Germinal center (tissue), 1 donor: ENCODE results near the gene JAKMIP1.

ENCODE experiments used
- DNase-seq: peaks from one replicate; pipeline ENCODE4 v3.0.0; 2012; ENCODE audit warnings: mixed read lengths, low spot score

Gene JAKMIP1

DNA sequence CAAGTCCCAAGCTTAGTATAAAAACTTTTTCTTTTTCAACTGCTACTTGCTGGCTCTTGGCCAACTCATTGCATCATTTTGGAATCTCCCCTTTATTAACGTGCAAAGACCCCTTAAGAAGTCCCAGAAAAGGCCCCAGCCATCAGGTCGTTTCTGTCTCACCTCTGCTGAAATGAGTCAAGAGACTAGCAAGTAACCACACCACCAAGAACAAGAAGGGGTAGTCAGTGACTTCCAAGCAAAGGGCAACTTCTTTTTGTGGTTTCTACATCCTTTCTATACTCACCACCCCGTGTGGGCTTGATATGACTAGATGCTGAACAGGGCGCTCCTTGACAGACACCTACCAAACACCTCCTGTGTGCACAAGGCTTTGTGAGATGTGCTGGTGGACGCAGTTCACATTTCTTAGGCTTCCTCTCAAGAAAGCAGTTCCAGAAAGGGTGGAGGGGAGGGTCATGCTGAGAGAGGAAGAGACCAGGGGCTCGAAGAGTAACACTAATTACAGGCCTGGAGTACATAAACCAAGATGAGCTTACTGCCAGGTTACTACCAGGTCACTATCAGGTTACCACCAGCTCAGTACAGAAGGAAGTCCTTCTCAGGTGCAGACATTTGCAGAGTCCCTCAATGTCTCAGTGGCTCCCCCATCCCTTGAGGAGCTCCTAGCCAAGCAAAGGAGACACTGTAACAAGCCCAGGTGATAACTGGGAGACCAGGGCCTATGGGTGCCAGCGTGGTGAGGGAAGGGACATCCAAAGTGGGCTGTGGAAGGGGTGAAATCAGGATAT is 19.3 kb downstream of the JAKMIP1 start:
- no peak for DNase-seq

DNA sequence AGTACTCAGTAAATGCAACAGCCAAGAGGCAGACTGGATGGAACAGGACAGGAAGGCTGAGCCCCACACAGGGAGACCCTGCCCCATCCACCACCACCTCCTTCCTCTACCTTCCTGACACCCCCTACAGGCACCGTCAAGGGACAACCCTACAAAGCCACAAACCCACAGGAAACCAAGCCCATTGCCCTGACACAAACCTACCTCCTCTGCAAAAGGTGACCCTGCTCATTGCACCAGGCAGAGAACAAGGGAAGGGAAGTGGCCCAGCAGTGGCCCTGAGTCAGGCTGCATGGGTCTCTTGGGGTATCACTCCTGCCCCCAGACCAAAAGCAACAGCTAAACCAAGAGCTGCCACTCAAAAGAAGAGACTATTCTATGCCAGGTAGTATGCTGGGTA is 21.0 kb downstream of the JAKMIP1 start:
- no peak for DNase-seq

DNA sequence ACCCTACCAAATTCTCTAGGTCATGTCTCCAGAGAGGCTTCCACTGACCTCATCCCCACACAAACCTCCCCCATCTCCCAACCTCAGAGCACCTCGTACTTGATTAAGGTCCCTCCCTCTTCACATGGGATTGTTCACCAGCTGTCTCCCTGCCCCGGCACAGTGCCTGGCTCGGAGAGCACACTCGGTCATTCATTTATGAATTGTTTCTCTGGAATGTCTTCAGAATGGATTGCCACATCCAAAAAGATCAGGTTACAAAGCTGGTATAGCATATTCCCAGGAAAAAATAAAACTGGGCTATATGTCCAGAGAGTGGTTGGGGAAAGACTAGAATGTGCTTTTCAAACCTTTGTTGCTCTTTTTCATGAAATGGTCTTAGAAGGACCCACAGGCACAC is 21.6 kb downstream of the JAKMIP1 start:
- no peak for DNase-seq

DNA sequence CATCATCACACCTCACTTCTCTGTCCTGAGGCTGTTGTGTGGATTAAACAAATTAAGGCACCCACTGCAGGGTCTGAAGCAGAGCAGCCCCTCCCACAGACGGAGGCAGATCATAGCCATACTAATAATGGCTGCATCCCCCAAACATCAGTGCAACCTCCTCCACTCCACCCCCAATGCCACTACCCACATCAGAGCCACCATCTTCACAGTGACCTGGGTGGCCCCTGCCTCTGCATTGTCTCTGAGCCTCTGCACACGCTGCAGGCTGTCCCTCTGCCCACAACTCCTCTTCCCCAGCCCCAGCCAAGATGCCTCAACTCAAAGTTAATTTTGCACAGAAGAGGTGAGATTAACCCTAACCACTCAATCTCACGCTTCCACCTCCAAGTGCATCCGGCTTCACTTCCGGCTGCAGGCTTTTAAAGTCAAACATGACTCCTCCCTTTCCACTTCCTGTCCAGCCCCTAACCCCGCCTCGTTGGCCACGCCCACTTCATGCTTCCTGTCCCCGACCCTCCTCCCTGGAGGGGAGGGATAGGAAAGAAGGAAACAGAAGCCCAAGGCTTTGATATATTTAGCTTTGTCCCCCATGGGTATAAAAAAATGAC is 22.7 kb downstream of the JAKMIP1 start:
- DNase-seq, result no peak

DNA sequence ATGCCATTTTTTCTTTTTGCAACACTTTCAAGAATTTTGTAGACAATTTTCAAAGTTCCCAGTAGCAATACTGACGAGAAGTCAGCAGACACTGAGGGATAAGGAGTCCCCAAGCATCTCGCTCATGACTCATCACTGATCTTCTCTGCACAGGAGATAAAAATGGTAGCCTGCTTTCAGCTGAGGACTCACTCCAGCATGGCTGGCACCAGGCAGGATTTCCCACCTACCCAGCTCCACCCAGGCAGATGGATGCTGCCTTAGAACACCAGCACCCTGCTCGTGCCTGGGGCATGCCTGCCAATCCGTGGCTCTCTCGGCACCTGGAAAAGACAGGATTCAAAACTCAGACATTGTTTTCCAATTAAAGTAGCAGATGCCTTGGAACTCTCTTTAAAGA is 24.9 kb downstream of the JAKMIP1 start:
- no peak for DNase-seq

DNA sequence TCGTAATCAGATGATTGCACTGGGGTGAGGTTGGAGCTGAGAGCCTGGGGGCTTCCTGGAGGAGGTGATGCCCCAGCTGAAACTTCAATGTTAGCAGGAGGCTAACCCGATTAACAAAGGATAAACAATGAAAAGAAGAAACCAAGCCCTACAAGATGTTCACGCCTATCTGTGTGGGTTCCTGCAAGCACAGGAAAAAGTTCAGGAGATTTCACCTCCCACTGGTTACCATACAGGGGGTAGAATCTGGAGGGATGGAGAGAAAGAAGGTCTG is 27.5 kb downstream of the JAKMIP1 start:
- DNase-seq, result no peak

DNA sequence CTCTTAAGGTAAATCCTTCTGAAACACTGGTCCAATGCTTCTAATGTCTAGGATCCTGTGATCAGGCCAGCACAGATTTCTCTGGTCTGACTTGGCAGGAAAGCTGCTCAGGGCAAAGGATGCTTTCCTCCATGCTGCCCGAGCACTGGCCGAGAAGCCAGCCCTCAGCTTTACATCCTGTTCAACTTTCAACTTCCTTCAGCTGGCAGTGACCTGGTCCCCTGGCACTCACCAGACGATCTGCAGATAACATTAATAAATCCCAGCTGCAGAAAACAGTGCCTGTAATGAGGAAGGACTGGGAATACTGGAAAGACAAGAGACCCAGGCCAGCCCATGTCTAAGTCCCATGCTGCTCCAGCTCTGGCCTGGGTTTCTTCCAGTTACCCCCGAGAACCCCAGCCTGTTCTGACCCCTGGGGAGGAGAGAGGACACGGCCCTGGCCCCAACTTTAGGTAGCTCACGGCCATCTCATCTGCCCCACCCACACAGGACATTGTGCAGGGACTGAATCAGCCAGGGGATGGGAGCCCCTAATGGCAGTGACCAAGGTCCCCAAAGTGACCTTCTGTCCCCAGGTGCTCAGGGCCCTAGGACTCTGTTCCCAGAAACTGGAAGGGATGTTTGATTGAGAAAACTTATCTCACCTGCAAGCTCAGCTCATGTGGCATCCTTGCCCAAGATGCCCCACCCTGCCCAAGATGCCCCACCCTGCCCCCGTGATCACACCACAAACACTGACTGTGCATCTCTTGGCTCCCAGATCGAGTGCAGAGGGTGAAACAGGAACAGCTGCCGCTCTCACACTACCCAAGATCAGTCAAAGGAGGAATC is 28.0 kb downstream of the JAKMIP1 start:
- no peak for DNase-seq

DNA sequence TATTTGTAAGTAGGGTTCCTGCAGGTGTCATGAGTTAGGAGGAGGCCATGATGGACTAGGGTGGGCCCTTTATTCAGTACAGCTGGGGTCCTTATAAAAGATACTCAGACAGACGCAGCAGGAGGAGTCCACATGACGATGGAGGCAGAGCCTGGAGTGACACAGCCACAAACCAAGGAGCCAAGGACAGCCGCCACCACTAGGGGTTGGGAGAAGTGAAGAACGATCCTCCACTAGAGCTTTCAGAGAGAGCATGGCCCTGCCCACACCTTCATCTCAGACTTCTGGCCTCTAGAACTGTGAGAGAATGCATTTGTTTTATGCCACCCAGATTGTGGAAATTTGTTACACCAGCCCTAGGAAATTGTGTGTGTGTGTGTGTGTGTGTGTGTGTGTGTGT is 31.1 kb downstream of the JAKMIP1 start:
- no peak for DNase-seq

DNA sequence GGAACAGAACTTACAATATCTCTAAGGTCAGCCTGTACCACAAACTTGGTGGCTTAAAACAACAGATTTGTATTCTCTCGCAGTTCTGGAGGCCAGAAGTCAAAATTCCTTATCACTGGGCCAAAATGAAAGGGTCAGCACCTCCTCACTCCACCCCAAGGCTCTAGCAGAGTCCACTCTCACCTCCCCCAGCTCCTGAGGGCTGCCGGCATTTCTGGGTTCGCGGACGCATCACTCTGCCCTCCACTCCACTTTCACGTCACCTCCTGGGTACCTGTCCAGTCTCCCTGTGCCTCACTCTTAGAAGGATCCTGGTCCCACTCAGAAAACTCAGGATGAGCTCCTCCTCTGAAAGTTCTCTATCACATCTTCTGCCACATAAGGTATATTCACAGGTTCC is 34.6 kb downstream of the JAKMIP1 start:
- DNase-seq, result no peak

DNA sequence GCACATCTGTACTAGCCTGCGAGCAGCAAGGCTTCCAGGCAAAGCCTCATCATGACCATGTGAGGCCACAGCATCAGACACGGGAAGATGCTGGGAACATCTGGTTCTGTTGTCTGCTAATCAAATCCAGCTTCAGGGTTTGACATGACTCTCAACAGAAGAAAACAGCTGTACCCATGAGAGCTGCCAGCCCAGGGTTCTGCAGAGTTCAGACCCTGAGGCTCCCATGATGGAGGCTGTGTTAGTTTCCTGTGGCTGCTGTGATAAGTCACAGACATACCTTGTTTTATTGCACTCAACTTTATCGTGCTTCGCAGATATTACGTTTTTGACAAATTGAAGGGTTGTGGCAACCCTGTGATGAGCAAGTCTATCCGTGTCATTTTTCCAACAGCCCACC is 37.5 kb downstream of the JAKMIP1 start:
- no peak for DNase-seq

DNA sequence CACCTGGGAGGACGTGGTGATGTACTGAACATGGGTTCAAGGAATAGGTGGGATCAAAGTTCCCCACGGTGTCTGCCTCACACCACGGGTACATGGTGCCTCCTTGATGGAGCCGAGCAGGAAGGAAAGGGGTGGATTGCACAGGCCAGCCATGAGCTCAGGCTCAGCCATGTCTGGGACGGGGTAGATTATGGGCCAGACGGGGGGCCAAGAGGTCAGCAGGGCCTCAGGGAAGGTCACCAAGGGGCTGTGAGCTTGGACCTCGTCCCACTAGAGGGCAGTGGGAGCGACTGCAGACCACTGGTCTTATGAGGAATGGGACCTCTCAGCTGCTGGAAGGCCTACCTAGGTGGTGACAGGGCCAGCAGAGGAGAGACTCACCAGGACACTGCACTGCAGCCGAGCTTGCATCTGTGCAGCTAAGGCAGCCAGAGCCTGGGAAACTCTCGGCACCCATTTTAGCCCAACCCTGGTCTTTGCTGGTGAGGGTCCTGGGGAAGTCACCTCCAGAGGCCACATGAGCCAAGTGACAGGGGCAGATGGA is 38.4 kb downstream of the JAKMIP1 start:
- DNase-seq, result no peak

DNA sequence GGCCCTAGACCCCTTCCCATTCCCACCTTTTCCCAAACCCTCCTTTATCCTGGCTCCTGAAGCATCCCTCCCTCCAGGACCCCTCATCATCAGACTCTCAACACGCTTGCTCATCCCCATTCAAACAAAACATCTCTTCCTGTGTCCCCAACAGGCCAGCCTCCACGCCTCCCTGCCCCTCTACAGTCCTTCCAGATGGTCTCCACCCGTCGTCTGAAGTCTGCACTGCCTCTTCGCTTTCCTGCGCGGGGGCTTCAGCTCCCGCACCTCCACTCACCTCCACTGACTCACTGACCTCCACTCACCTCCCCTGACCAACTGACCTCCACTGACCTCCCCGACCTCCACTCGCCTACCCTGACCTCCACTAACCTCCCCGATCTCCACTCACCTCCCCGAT is 39.8 kb downstream of the JAKMIP1 start:
- DNase-seq, result no peak

DNA sequence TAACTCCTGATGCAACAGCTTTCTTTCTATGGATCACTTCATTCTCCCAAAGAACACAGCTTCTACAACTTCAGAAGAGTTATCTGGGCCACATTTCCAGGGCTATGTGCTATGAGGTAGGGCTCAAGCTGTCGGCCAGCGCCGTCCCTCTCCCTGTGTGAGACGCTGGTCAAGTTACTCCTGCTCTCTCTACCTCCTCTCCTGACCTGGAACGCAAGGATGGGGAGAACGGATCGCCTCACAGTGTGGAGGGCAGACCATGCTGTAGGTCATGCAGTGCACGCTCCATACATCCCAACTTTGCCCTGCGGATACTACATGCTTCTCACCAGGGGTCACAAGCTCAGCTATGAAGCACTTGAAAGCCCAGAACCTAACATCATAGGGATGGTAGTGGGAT is 42.4 kb downstream of the JAKMIP1 start:
- DNase-seq, result no peak

DNA sequence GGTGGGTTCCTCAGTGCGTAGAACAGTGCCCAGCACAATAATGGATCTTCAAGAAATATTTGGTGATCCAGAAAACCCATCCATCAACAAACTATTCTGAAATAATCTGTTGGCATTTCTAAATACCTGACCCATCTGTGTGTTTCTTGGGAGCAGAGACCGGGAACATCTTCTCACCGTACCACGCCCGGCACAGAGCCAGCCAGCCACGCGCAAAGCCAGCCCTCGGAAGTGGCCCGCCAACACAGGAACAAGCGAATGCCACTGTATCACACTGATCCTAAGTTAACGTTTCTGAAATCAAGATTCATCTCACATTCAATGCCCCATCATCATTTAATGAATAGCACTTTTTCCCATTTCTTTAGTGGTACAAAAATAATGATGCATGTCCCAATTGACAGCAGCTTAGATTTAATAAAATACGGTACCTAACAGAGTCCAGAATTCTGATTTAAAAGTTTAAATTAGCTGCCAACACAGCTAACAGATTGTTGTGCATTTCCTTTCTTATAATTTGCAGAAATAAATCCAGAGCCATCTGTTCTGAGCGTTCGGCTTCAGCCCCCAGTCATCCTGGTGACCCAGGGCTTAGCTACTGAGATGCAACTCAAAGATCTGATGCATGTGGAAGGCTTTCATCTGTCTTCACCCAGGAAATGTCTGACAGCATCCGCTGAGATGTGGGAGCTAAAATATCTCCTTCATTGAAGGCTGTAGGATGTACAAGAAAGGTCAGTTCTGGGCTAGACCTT is 44.2 kb downstream of the JAKMIP1 start:
- no peak for DNase-seq

DNA sequence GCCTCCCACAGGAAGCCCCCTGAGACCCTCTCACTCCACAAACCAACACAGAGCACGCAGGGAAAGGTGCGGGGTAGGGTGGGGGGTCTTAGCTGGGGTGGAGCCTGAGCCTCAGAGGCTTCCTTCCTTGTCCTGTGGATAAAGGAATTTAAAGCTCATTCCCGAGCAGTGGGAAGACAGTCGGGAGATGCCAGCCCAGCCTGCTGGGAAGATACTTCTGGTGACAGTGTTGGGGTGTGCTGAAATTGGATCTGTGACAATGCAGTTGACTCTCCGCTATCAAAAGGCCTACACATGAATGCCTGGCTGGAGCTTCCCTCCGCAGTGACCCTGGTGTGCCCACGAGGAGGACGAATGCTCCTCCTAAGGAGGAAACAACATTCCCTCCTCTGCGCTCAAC is 45.5 kb downstream of the JAKMIP1 start:
- DNase-seq, result no peak

DNA sequence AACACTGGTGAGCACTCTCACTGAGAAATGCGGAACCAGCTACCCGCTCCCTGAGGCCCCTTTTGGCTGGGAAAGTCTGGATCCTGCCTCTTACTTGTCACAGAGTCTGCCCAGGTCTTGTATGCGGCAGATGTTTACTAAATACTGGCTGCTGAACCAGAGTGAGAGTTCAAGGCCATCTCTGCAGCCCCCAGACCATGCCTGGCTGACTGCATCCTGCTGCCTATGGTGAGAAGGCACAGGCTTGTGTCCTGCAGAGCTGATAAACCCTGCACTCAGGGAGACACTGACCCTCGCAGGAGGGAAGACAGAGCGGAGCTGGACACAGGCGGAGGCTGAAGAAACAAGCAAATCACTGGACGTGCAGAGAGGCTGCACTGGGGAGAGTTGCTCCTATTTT is 46.5 kb downstream of the JAKMIP1 start:
- no peak for DNase-seq

DNA sequence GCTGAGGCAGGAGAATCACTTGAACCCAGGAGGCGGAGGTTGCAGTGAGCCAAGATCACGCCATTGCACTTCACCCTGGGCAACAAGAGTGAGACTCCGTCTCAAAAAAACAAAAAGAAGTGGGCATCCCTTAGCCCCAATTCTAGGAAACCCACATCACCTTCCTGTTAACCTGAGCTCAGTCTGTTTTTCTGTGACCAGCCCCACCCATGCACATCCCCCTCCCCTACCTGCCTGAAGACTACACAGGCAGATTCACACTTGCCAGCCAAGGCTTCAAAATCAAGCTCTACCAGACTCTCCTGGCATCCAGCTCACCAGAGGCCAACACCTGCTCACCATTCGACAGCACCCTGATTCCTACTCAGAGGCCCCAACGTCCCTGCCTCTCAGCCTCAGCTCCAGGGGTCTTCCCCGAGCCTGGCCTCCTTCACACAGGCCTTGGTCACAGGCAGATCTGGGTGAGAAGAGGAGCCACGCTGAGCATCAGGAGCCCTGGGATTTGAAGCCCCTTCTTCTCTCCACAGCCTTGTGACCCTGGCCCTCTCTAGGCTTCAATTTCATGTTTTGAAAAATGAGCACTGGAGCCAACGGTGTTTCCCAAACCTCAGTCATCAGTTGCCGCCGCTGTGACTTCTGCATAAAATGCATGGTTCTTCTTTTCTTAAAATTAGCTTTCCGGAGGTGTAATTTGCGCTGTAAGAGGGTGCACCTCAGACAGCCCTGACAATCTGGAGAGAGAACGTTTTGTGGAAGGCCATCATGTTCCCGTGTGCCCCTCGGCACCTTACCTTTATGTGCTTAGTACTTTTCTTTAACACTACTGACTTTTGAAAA is 47.3 kb downstream of the JAKMIP1 start:
- DNase-seq, result no peak

DNA sequence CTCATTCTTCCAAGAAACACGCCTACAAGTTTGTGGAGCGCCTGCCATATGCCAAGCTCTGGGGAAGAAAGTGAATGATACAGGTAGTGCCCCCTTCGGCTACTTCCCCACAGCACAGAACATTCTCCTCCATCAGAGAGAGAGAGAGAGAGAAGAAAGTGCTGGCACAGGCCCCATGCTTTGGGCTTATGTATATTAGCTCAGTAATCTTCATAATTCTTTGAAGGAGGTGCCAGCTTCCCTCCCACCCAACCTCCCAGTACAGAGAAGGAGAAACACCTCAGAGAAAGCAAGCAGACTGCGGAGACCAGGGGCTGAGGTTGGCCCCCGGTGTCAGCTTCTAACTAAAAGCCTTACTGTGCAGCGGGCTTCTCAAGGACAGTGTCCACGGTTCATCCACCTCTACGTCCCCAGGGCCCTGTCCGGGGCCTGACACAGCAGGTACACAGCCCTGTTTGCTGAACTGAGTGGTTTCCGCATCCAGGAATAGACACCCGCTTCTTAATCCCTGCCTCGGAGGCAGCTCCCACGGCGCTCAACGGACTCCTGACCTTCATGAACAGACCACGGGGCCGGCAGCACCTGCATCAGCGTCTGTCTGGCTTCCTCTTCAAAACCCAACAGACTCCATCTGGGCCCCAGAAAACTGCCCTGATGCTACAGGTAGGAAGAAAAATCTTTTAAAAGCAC is 50.2 kb downstream of the JAKMIP1 start:
- no peak for DNase-seq

DNA sequence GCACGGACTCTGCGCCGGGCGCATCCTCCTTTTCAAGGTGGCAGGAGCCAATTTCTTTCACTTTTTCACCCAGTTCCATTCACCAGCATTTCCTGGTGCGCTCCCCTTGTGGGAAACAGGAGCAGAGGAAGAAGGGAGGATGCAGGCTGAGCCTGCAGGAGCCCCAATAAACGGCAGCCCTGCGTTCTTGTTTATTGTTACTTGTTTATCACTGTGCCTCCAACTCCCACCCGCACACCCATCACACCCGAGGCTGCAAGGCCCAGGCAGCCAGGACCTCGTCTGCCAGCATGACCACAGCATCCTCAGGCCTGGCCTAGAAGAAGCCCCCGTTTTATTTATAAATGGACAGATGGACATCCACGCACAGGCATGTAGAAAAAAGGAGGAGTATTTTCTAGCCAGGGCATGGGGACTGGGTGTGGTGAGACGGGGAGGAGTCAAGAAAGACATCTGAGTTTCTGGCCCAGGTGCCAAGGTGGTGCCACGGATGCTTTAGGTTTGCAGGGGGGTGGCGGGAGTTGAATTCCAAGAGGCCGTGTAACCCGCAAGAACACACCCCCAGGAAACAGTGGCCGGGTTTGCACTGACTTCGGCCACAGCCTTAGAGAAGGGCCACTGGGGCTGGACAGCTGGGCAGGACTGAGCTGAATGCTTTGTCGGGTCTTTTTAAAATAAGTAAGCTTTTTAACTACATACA is 51.7 kb downstream of the JAKMIP1 start:
- no peak for DNase-seq

DNA sequence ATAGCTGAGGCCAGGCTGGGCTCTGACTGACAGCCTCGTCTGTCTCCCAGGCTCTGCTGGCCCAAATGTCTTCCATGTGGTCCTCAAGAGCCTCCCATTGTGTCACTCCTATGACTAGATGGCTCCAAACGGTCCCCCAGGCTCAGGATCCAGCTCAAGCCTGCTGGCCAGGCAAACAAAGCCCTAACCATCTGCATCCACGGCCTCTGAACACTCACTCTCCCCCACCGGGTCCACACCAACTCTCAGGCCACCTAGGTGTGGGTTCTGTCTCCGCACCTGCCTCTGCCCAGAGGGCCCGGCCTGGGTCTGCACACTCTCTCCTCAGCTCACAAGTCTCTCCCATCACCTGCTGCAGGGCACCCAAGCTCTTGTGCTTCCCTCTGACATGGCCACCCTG is 52.9 kb downstream of the JAKMIP1 start:
- no peak for DNase-seq
